NCI-H526 (cell line): ENCODE data around the gene GPC6.

Experiments used
- DNase-seq, 2 experiments: peaks; one replicate each; lab custom pipeline; 2025; lab: John Stamatoyannopoulos, UW

The GPC6 gene

DNA sequence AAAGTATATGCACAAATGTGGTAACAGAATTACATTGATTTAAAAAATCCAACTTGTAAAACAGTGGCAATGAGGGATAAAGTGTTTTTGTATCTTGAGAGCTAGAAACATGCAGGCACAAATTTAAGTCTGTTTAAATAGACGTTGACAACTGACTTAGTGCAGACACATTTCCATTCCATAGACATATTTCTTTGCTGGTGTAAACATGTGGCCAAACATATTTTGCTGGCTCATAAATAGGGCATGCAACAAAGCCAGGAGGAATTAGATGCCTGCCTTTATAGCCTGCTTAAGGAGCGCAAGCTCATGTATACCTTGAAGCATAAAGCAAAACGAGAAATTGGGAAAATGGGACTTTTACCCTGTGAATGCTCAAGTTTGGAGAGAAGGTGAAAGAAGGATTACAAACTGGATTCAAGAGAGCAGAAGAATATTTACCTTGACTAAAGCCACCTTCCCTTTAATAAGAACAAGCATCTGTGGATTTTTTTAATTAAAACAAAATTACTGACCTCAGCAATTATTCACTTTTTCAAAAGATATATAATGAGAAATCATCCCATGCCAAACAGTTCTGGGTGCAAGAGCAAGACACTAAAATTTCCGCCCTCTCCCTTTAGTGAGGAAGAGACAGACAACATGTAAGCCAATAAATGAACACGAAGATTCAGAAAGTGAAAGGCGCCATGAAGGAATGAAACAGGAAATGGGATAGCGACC is 1181.9 kb downstream of the GPC6 start:
- DNase-seq: no peak

DNA sequence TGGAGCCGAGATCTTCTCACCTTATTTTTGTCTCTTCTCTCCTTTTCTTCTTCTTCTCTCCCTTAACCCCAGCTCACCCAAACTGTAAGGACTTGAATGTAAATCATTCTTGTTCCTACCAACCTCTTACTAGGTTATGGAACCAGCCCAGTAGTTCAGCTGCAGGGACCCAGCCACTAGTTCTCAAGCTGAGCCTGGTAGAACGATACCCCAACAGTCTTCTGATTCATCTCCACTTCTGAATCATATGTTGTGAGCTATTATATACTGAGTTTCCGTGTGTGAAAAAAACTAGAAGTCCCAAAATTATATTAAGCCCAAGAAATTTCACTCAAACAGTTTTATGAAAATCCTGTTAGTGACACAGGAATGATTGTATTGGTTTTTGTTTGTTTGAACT is 1185.1 kb downstream of the GPC6 start:
- no peak for DNase-seq

- DNase-seq: no peak
These were observed 1186.4 kb downstream of the GPC6 start for GRCh38 chr13:94412870-94413597.

DNA sequence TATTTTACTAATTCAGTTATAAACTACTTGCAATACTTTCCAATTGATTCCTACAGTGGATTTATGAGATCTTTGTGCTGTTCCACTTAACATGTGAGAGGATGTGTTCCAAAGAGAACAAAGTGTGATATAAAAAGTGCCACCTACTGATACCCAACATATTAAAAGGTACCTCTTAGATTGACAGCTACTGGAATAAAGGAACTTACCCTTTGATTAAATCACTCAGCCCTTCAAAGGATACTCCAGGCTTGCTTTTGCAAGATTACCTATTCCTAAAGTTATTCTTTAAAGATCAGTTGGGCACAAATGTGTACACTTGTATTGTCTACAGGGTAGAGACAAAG is 1187.0 kb downstream of the GPC6 start:
- no peak for DNase-seq

- DNase-seq: no peak
These were observed 1187.5 kb downstream of the GPC6 start for GRCh38 chr13:94414141-94414540.

DNA sequence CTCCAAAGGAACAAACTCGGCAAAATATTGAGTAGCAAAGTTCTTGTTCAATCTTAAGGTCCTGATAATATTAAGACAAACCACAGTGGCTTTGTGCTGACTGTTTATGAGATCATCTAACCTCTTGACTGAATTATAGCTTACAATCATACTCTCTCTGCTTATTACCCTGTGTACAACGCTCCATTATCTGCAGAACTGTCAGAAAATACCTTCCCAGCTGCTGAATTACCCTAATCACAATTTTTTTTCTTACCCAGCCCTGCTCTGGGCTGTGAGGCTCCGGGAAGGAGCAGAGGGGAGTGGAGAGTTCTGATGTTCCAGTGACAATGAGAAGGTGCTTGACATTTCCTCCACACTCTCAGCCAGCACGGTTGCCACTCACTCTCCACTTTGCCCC is 1188.1 kb downstream of the GPC6 start:
- no peak for DNase-seq

- no peak for DNase-seq
These were observed 1189.1 kb downstream of the GPC6 start for GRCh38 chr13:94415500-94416237.

DNA sequence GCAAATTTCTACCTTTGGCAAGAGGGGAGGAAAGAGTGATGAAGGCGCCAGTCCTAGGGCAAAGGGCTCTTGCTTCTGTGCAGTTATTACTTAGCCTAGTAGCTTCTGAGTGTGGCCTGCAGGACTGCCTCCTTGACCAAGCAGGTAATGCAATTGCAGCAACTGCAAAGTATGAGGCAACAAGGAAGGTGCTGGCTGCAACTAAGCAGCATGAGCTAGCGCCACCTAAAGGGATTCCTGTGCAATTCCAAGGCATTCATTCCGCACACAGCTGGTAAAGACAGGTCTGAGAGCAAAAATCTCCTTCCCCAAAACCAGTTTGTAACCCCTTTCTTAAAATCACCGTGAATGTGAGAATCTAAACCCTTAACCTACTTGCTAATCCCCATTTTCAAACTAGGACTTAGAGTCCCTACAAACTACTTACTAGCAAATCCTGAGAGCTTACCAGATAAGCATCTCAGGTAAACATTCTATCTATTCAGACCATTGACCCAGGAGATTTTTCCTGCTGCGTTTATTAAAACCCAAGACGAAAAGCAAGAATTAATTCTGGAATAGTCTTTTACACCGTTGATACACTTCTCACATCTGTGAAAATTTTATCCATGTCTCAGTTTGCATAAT is 1190.0 kb downstream of the GPC6 start:
- DNase-seq: peak; percentile 24 to 80

DNA sequence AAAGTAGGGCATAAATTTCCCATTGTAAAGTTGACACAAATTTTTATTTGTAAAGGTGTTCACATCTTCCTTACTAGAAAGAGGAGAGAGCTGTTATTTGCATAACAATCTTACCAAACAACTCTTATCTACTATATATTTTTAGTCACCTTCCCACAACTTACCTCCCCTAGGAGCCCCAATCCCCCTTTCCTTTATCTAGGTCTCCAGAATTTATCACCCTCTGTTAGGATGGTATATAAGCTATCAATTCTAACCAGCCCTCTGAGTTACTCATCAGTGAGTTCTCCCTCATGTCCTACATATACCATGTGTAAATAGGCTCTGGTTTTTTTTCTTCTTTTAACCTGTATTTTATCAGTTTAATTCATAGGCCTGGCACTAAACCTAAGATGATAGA is 1190.7 kb downstream of the GPC6 start:
- no peak for DNase-seq

DNA sequence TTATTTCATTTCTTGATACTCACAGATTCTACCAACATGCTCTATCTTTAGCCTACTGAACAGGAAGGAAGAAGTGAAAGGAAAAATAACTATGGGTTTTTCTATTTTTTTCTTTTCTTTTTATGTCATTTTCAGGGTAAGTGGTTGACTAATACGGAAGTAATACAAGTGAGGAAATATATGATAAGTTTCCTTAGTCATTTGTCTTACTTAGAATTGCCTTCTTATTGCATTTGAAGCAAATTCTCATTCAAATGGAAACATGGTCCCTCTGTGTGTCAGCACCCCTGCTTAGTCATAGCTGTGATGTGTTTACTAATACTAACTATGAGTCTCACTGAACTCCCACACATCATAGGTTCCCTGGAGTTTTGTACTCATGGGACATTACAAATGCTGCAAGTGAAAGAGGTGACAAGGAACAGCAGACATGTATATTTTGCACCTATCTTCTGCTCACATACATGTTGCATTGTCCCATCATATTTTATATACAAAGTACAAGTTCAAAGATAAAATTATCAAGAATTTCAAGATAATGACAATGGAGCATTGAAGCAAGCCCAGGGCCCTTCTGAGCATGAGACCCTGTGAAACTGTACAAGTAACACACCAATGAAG is 1192.8 kb downstream of the GPC6 start:
- no peak for DNase-seq

GRCh38 chr13:94419925-94420305 is 1193.3 kb downstream of the GPC6 start:
- no peak for DNase-seq

- DNase-seq: peak in 1 of 2 experiments; percentile 37
These were observed 1200.8 kb downstream of the GPC6 start for GRCh38 chr13:94427313-94427953.

GRCh38 chr13:94431574-94431973 is 1205.0 kb downstream of the GPC6 start:
- DNase-seq: peak in 1 of 2 experiments; percentile 20

GRCh38 chr13:94431987-94432386 is 1205.4 kb downstream of the GPC6 start:
- no peak for DNase-seq

- DNase-seq: peak; percentile 96
These were observed 1206.7 kb downstream of the GPC6 start for GRCh38 chr13:94433055-94433961.

GRCh38 chr13:94435604-94436226 is 1209.1 kb downstream of the GPC6 start:
- DNase-seq: peak; percentile 84 to 93

DNA sequence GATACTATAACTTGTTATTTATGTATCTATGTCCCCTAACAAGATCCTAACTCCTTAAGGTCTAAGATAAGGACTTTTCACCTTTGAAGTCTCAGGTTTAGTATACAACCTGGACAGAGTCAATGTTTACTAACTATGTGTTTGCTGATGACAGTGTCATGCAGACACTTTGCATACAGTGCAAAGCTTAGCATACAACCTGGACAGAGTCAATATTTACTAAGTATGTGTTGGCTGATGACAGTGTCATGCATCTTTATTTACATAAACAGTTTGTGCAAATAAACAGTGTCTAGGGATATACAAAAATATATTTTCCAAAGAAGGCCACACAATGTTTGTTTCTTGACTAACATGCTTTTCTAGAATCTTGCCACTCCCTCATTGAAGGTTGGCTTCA is 1218.2 kb downstream of the GPC6 start:
- DNase-seq: peak; percentile 65 to 70

DNA sequence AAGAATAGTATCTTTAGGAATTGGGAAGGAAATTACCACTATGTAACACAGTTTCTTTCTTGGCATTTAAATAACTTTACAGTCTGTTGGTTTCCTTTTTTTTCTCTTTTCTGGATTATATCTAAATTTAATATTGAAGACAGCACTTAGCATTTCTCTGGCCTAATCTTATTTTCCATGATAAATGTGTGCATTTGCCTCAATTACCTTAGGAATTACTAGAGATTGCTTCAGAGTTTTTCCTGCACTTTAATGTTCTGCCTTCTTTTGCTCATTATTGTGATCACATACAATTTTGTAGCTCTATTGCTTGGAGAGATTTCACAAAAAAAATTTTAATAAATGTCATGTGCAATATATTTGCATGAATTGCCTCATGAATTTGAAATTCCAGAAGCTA is 1227.7 kb downstream of the GPC6 start:
- DNase-seq: no peak

DNA sequence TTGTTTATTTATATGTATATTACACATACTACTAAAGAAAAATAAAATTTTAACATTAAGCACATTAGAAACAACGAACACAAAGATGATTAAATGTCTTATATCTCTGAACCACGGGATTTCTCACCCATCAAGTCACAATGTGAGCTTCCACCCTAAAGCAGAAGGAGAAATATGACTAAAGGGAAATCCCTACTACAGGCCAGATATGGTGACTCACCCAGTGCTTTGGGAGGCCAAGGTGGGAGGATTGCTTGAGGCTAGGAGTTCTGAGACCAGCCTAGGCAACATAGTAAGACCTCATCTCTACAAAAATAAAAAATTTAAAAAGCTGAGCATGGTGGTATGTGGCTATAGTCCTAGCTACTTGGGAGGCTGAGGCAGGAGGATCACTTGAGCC is 1228.3 kb downstream of the GPC6 start:
- DNase-seq: no peak

GRCh38 chr13:94455414-94455813 is 1228.8 kb downstream of the GPC6 start:
- DNase-seq: peak; percentile 32 to 59
